ENCODE results near the gene PALM.
A peak's percentile ranks its signal among the peaks of the same experiment; 100 is the strongest.

PALM gene

GRCh38 chr19:778910-779653 is 70.3 kb downstream of the PALM start:
- DNase-seq (ENCODE audit: low read depth in 2 of 2, low spot score in 1 of 2): no peak

DNA sequence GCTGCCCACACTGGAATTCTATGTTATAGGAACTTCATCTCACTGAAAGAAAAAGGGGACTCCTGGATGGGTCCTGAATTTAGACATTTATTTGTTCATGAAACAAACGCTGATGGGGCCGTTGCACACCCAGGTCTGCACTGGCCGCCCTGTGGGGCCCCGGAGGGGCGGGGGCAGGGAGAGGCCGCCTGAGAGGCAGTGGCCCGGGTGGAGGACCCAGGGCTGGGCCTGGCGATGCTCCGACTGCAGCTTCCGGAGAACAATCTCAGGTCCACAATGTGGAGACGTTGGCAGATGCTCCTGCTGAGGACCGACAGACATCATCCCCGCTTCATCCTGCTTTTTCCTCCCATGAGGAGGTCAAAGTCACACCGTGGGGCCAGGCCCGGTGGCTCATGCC is 72.2 kb downstream of the PALM start:
- DNase-seq (ENCODE audit: low read depth in 2 of 2, low spot score in 1 of 2): no peak

DNA sequence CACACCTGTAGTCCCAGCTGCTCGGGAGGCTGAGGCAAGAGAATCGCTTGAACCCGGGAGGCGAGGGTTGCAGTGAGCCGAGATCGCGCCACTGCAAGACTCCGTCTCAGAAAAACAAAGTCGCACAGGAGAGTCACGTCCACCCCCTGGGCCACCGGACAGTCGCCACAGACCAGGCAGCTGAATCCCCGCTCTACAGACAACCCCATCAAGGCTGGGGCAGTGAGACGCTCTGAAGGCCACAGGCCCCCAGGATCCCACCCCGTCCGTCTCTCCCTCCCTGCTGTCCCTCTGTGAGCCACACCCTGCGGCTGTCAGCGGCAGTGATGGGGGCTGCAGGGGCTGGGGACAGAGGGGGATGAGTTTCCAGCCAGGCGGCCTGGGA is 73.1 kb downstream of the PALM start:
- DNase-seq (ENCODE audit: low read depth in 2 of 2, low spot score in 1 of 2): no peak

DNA sequence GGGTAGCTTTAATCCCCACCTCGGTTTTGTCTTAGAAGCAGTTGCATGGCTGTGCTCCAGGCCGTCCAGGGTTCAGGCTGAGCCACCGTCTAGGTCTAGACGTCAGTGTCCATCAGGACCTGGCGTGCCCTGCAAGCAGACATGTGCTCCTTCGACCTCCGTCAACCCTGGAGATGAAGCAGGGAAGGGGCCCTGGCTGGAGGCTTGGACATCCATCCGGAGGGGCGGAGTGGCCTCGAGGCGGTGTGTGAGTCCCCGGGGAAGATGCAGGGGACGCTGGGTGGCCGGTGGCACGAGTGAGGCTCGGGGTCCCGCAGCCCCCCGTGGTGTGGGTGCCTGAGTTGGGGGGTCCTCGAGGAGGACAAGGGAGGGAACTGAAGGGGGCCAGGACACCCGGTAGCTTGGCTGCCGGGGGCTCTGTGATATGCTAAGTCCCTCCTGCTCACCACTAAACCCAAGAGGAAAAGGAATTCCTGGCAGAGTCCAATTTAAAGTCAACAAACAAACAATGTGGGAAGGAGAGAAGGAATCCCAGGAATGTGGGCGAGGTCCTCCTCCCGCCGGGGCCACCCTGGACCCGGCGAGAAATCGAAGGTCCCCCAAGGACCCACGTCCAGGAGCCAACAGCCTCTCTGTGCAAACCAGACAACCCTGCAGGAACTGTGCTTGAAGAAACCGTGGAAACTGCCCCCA is 73.6 kb downstream of the PALM start:
- no peak for DNase-seq (ENCODE audit: low read depth in 2 of 2, low spot score in 1 of 2)

DNA sequence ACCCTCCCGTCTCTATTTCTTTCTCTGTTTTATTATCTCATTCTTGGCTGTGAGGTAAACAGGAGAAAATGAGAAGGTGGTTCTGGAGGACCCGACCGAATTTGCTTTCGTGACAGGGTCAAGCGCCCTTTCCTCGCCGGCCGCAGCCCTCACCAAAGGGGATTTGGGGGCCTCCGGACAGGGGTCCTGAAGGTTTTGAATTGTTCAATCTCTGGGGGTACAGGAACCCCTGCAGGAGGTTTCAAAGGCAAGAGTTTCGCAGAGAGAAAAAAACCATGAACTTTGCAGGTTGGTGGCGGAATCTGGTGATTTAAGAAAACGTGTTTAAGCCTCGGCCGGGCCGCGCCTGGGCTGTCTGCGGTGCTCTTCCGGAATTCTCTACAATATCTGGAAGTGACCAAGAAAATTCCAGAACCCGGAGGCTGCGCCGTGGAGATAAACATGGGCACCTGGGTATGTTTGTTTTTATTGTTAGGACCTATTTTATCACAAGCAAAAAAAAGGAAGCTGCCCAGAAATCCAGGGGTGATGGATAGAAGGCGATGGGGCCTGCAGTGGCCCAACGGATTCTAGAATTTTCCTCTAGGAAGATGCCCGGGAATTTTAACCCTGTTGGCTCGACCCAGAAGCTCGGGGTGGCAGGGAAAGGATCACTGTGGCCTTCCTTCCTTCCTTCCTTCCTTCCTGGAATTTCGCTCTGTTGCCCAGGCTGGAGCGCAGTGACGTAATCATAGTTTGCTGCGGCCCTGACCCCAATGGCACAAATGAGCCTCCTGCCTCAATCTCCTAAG is 74.3 kb downstream of the PALM start:
- DNase-seq (ENCODE audit: low read depth in 2 of 2, low spot score in 1 of 2): no peak

DNA sequence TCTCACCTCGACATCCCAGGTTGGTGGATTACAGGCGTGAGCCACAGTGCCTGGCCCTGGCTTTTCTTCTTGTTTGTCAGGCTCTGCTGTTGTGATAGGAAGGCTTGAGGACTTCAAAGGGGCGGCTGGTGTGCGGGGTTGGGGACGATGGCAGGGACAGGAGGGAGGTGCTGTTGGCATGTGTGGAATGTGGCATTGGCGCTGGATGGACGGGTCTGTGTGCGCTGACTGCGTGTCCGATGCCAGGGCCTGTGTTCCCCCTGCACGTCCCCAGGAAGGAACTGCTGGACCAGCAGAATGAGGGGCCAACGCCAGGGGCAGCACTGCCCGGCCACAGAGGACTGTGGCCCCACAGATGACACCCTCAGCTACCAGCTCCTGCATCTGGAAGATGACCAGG is 75.8 kb downstream of the PALM start:
- no peak for DNase-seq (ENCODE audit: low read depth in 2 of 2, low spot score in 1 of 2)

- no peak for DNase-seq (ENCODE audit: low read depth in 2 of 2, low spot score in 1 of 2)
These were observed 78.8 kb downstream of the PALM start for GRCh38 chr19:787536-787935.

DNA sequence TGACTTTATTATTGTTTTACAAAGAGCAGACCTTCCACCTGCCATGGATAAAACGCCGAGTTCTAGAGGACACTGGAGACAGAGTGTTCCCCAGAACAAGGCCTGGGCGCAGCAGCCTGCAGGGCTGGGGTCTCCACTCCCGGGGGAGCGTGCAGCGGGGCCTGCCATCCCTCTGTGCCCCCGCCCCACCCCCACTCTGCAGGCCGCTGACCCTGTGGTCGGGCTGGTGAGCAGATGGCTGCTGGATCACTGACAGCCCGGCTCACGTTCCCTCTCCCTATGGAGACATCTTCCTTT is 79.9 kb downstream of the PALM start:
- DNase-seq (ENCODE audit: low read depth in 2 of 2, low spot score in 1 of 2): no peak

GRCh38 chr19:788983-789700 is 80.4 kb downstream of the PALM start:
- DNase-seq (ENCODE audit: low read depth in 2 of 2, low spot score in 1 of 2): no peak

DNA sequence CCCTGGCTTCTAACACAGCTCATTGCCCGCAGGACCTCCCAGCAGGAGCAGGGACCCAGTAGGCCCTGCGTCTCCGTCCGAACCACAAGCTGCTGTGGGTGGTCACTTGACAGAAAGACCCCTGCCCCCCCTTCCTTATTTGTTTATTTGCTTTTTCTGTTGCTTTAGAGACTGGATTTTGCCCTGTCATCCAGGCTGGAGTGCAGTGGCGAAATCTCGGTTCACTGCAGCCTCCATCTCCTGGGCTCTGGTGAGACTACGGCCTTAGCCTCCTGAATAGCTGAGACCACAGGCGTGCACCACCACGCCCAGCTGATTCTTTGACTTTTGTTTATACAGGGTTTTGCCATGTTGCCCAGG is 80.9 kb downstream of the PALM start:
- DNase-seq (ENCODE audit: low read depth in 2 of 2, low spot score in 1 of 2): no peak

GRCh38 chr19:791007-791566 is 82.4 kb downstream of the PALM start:
- no peak for DNase-seq (ENCODE audit: low read depth in 2 of 2, low spot score in 1 of 2)

DNA sequence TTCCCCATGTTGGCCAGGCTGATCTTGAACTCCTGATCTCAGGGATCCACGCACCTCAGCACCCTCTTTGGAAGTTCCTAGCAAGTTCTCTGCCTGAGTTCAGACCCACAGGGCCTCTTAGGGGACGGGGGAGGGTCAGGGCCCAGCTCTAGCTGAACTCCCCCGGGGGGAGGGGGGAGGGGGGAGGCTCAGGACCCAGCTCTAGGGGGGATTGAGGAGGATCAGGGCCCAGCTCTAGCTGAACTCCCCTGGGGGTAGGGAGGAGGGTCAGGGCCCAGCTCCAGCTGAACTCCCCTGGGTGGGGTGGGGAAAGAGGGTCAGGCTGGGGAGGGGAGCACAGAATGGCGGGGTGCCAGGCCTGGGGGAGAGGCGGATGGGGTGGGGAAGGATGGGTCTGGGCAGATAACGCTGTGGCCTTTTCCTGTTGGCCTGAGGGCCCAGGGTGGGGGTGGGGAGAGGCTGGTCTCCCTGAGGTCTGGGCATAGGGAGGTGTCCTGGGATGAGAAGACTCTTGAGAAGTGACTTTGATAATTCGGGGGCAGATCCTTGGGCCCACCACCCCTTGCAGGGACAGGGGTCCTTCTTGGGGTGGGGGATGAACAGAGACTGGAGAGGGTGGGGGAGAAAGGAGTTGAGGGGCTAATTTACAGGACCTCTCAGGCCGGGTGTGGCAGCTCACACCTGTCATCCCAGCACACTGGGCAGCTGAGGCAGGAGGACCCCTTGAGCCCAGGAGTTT is 83.0 kb downstream of the PALM start:
- DNase-seq (ENCODE audit: low read depth in 2 of 2, low spot score in 1 of 2): no peak

DNA sequence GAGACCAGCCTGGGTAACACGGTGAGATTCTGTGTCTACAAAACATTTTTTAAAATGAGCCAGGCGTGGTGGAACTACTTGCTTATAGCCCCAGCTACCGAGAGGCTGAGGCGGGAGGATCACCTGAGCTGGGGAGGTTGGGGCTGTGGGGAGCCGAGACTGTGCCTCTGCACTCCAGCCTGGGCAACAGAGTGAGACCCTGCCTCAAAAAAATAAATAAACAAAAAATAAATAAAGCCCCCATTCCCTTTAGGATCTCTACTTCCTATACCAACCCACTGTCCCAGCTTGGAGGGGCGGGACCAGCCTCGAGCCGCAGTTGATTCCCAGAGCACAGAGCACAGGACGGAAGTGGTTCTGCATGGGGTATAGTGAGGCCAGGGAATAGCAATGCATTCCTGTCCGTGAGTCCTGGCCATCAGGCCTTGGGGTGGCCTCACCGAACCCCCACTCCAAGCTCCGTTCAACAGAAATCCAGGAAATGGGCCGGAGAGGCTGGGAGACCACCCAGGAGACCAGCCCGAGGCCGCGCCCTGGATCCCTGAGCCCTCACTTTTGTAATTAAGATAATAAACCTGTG is 83.7 kb downstream of the PALM start:
- no peak for DNase-seq (ENCODE audit: low read depth in 2 of 2, low spot score in 1 of 2)

DNA sequence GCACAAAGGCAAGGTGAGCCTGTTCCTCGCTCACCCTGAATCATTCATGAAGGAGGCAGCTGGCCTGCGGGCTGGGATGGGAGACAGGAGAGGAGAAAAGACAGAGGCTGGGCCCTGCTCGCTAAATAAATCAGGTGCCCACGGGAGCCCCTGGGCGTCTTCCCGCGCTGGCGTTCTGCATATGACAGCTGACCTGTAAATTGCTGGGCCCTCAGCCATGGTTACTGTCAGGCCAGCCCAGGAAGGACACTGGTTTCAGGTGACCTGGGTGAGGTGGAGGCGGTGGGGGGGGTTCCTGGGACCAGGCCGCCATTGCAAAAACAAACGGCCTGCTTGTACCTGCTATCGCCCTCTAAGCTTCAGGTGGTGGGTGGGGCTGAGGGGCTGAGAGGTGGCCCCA is 85.1 kb downstream of the PALM start:
- DNase-seq (ENCODE audit: low read depth in 2 of 2, low spot score in 1 of 2): no peak

GRCh38 chr19:795073-795611 is 86.4 kb downstream of the PALM start:
- DNase-seq (ENCODE audit: low read depth in 2 of 2, low spot score in 1 of 2): no peak

DNA sequence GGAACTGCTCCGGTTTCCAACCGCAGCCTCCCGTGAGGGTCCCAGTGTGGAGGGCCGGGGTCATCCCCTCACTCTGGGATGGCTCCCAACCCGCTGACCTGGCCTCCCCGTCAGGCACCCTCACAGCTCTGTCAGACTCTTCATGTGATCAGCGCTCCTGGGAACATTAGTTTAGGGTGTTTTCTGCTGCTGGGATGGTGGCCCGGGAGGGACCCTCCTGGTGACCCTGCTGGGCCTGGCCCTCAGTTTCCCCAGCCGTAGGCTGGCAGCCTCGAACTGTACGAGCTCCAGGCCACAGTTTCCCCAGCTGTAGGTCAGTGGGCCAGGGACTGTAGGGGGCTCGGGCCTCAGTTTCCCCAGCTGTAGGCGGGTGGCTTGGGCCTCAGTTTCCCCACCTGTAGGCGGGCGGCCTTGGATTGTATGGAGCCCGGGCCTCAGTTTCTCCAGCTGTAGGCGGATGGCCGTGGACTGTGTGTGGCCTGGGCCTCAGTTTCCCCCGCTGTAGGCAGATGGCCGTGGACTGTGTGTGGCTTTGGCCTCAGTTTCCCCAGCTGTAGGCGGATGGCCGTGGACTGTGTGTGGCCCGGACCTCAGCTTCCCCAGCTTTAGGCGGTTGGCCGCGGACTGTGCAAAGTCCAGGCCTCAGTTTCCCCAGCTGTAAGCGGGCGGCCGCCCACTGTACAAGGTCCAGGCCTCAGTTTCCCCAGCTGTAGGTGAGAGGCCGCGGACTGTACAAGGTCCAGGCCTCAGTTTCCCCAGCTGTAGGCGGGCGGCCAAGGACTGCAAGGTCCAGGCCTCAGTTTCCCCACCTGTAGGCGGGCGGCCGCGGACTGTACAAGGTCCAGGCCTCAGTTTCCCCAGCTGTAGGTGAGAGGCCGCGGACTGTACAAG is 87.2 kb downstream of the PALM start:
- no peak for DNase-seq (ENCODE audit: low read depth in 2 of 2, low spot score in 1 of 2)

GRCh38 chr19:796692-797527 is 88.2 kb downstream of the PALM start, which contains the start of gene PTBP1:
PTBP1 (plus strand) TSS chr19:797452; CDS start chr19:797498, 46 bp downstream.
- peak; percentile 95 to 99 for DNase-seq (ENCODE audit: low read depth in 2 of 2, low spot score in 1 of 2)

Measured in stimulated activated CD8-positive, alpha-beta memory T cell treated with anti-CD3 and anti-CD28 coated beads, Interleukin-4, amount 100 ng/mL, for 1 hour (primary cell).